Upper lobe of left lung (tissue), 6 donors: ENCODE measurements around the gene PNMT. TPM values are rescaled to one million over a fixed set of nuclear protein-coding genes. Genes with fewer than 3 reads are reported as not detected.
A peak's percentile ranks its signal among the peaks of the same experiment; 100 is the strongest.

Experiments
- ATAC-seq, 2 donors: fragments of 200-7000 bp; cut with Tn5 transposase; one replicate each; pipeline ENCODE4 v1.9.1; 2022; ENCODE audit warnings: mild to moderate bottlenecking in 2 of 2, moderate library complexity in 2 of 2; ENCODE audit not compliant: low FRiP score in 2 of 2
- DNase-seq, 2 donors: peaks; one replicate each; pipeline ENCODE4 v3.0.0-alpha.2; 2019 to 2020
- H3K27ac ChIP-seq, 4 donors: fragments of 200-600 bp; sonication (generic); one replicate each; pipeline ENCODE4 v1.5.1; 2016 to 2019
- H3K27me3 ChIP-seq, 4 donors: fragments of 200-600 bp; sonication (generic); one replicate each; pipeline ENCODE4 v1.5.1; 2017 to 2019
- H3K36me3 ChIP-seq, 4 donors: fragments of 200-600 bp; sonication (generic); one replicate each; pipeline ENCODE4 v1.5.1; 2016 to 2019
- H3K4me1 ChIP-seq, 4 donors: fragments of 200-600 bp; sonication (generic); one replicate each; pipeline ENCODE4 v1.5.1; 2018 to 2019
- H3K4me3 ChIP-seq, 4 donors: fragments of 200-600 bp; sonication (generic); one replicate each; pipeline ENCODE4 v1.5.1; 2017 to 2019; ENCODE audit warnings: mild to moderate bottlenecking in 2 of 4, moderate library complexity in 1 of 4
- H3K9me3 ChIP-seq, 4 donors: fragments of 200-600 bp; sonication (generic); one replicate each; pipeline ENCODE4 v1.5.1; 2018 to 2019
- CTCF ChIP-seq, 6 experiments: fragments of 450-650 bp in 4 of 6; fragments of 200-600 bp in 2 of 6; sonication (generic) in 2 of 6; IDR thresholded peaks; one replicate each; pipeline ENCODE4 v1.5.1; 2016 to 2019; ENCODE audit warnings: antibody characterized with exemption in 6 of 6
- EP300 ChIP-seq, 4 donors: sonication (generic); formaldehyde crosslinking; IDR thresholded peaks; one replicate each; pipeline ENCODE4 v1.5.1; 2017; ENCODE audit warnings: antibody characterized with exemption in 4 of 4, control low read depth in 2 of 4
- POLR2A ChIP-seq, 4 donors: fragments of 450-650 bp; IDR thresholded peaks; one replicate each; pipeline ENCODE4 v1.5.1; 2016 to 2017; ENCODE audit warnings: antibody characterized with exemption in 4 of 4, mild to moderate bottlenecking in 2 of 4
- POLR2AphosphoS5 ChIP-seq, 2 donors: sonication (generic); formaldehyde crosslinking; IDR thresholded peaks; one replicate each; pipeline ENCODE4 v1.5.1; 2017; ENCODE audit warnings: antibody characterized with exemption in 2 of 2
- WGBS, 2 donors: methylation state at CpG; one replicate each; pipeline ENCODE4 v1.1.5; 2017 to 2018; 5-methylcytosine and 5-hydroxymethylcytosine counted together
- total RNA-seq, 6 donors: library from RNA; depleted of rRNA in 4 of 6; stranded (reverse); fragments of >200 nt in 4 of 6; gene quantifications; one replicate each; pipeline versions ENCODE4 v1.1.0 to v1.2.1, GENCODE V29; 2016 to 2021
- donor health status: DM: no; HTN: no; CAD: no; lungs with moderate emphysema.
- donor health status: DM: no; HTN: yes; CAD: no; lungs with severe emphysema.

The PNMT gene
- total RNA-seq, 6 donors from 2014 or later: 3.1 to 21.3 (median 7.0) TPM

- no peaks in the 10 kb centered on the region for H3K27me3 ChIP-seq
- ATAC-seq (peak in 1 of 2 donors; percentile 35), DNase-seq (no peak)
- peaks cover 19 to 40% (median 27%) of the 10 kb centered on the region in 4 donors for H3K4me1 ChIP-seq
- no peaks in the 10 kb centered on the region for H3K9me3 ChIP-seq
- TF ChIP-seq EP300 (IDR thresholded peaks at IDR 0.05): no peak
- no peak for TF ChIP-seq POLR2A (IDR thresholded peaks at IDR 0.05)
- no peak for TF ChIP-seq POLR2AphosphoS5 (IDR thresholded peaks at IDR 0.05)
- 73 to 85% methylated on average over 2 to 5 of the region's 5 CpGs for WGBS, 2 donors
- H3K27ac ChIP-seq: no peak overlapping the region
- H3K36me3 ChIP-seq: peaks cover 0 to 2% (median 0%) of the 10 kb centered on the region in 4 donors
- H3K4me3 ChIP-seq: no peak overlapping the region
These were observed 21.0 kb upstream of the PNMT start for GRCh38 chr17:39647256-39647655.

- no peak for ATAC-seq
- WGBS, 2 donors: 87 to 88% methylated on average over 15 of the region's 15 CpGs
- peaks cover 11 to 39% (median 26%) of the 10 kb centered on the region in 4 donors for H3K4me1 ChIP-seq
These were observed 19.5 kb upstream of the PNMT start for GRCh38 chr17:39648616-39649366.

GRCh38 chr17:39650121-39650579 lies 18.1 kb upstream of the PNMT start:
- Histone ChIP-seq H3K4me1 (peaks cover 20 to 40% (median 29%) of the 10 kb centered on the region in 4 donors), H3K9me3 (no peaks in the 10 kb centered on the region), H3K4me3 (no peak overlapping the region), H3K27ac (peak overlapping the region in 1 of 4 donors; percentile 90), H3K27me3 (no peaks in the 10 kb centered on the region), H3K36me3 (peaks cover 0 to 9% (median 2%) of the 10 kb centered on the region in 4 donors)
- DNase-seq (no peak), ATAC-seq (no peak)
- 87 to 93% methylated on average over 11 of the region's 11 CpGs for WGBS, 2 donors
- no peak for TF ChIP-seq POLR2AphosphoS5 (IDR thresholded peaks at IDR 0.05)
- TF ChIP-seq CTCF (IDR thresholded peaks at IDR 0.05): no peak
- TF ChIP-seq EP300 (IDR thresholded peaks at IDR 0.05): no peak
- no peak for TF ChIP-seq POLR2A (IDR thresholded peaks at IDR 0.05)

More at GRCh38 chr17:39648616-39649366, 19.5 kb upstream of the PNMT start:
- H3K9me3 ChIP-seq: no peaks in the 10 kb centered on the region
- no peak for DNase-seq
- H3K27me3 ChIP-seq: no peaks in the 10 kb centered on the region
- peaks cover 0 to 2% (median 0%) of the 10 kb centered on the region in 4 donors for H3K36me3 ChIP-seq
- no peak for TF ChIP-seq POLR2AphosphoS5 (IDR thresholded peaks at IDR 0.05)
- no peak for TF ChIP-seq EP300 (IDR thresholded peaks at IDR 0.05)
- no peak for TF ChIP-seq POLR2A (IDR thresholded peaks at IDR 0.05)
- no peak for TF ChIP-seq CTCF (IDR thresholded peaks at IDR 0.05)
- no peak overlapping the region for H3K4me3 ChIP-seq
- H3K27ac ChIP-seq: no peak overlapping the region

- WGBS, 2 donors: 56 to 60% methylated on average over 7 to 8 of the region's 8 CpGs
- peak in 1 of 2 donors; percentile 78 for TF ChIP-seq POLR2AphosphoS5 (IDR thresholded peaks at IDR 0.05)
- no peak for TF ChIP-seq POLR2A (IDR thresholded peaks at IDR 0.05)
These were observed 16.2 kb upstream of the PNMT start for GRCh38 chr17:39651923-39652586.

GRCh38 chr17:39652587-39653315 lies 15.5 kb upstream of the PNMT start:
- Histone ChIP-seq H3K36me3 (peaks cover 0 to 22% (median 13%) of the 10 kb centered on the region in 4 donors), H3K4me3 (no peak overlapping the region), H3K9me3 (no peaks in the 10 kb centered on the region), H3K27me3 (no peaks in the 10 kb centered on the region), H3K4me1 (peaks cover 20 to 55% (median 32%) of the 10 kb centered on the region in 4 donors), H3K27ac (peak overlapping the region; percentile 28 to 90 (median 63))
- DNase-seq: no peak
- 66 to 67% methylated on average over 7 of the region's 7 CpGs for WGBS, 2 donors
- no peak for ATAC-seq
- TF ChIP-seq CTCF (IDR thresholded peaks at IDR 0.05): no peak
- TF ChIP-seq POLR2A (IDR thresholded peaks at IDR 0.05): no peak
- no peak for TF ChIP-seq POLR2AphosphoS5 (IDR thresholded peaks at IDR 0.05)
- TF ChIP-seq EP300 (IDR thresholded peaks at IDR 0.05): no peak

More at GRCh38 chr17:39651923-39652586, 16.2 kb upstream of the PNMT start:
- Histone ChIP-seq H3K27ac (peak overlapping the region; percentile 28 to 90 (median 63)), H3K4me1 (peaks cover 20 to 48% (median 32%) of the 10 kb centered on the region in 4 donors), H3K27me3 (no peaks in the 10 kb centered on the region), H3K4me3 (no peak overlapping the region), H3K9me3 (no peaks in the 10 kb centered on the region), H3K36me3 (peaks cover 0 to 19% (median 9%) of the 10 kb centered on the region in 4 donors)
- ATAC-seq: no peak
- DNase-seq: no peak
